Stimulated activated CD4-positive, alpha-beta T cell treated with anti-CD3 and anti-CD28 coated beads, Interleukin-12 subunit alpha, Interleukin-12 subunit beta, amount 100 ng/mL, for 24 hours (primary cell): ENCODE data around the gene SDCCAG8.

Source experiments
- DNase-seq, 2 experiments: peaks; one replicate each; pipeline ENCODE4 v3.0.0-alpha.2; 2020; ENCODE audit warnings: low read depth in 2 of 2

SDCCAG8 gene

DNA sequence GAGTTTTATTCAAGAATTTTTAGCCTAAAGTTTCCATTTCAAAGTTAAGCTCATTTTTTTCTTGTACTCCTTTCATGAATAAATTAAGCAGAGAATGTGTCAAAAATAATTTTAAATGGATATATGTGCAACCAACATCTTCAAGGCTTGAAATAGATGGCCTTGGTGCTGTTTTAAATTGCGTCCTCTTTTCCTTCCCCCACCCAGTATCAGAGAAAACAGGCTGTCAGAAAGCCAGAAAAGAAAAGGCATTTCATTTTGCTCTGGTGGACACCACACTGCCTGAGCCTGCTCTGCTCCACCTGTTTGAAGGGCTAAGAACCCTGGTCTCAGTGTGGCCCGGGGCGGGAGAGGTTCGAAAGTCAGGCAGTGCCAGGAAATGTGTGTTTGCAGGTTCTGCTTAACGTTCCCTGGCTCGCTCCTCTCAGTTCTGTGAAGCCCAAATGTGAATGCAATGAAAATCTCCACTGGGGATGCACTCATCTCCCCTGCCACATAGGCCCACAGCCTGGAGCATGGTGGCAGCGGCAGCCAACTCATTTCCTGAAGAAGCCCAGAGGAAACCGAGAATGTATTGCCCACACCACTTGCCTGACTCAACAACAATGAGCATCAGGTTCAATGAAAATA, 134.4 kb downstream of the SDCCAG8 start:
- DNase-seq, result no peak

DNA sequence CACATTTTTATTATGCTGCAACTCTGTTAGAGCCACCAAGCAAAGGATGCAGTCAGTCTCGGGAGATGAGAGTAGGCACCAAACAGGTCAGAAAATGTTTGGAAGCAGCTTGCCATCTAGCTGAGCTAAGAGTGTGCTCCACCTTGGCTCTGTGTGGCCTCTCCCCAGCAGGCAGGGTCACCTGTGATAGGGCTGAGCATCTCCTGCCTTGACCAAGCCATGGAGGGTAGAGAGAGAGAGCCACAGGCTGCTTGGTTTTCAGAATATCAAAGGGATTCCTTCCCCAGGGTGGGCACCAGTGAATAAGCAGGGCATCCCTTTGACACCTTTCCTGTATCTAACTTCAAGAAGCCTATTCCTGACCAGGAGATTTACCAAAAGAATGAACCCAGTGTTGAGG, 135.5 kb downstream of the SDCCAG8 start:
- DNase-seq, result no peak

DNA sequence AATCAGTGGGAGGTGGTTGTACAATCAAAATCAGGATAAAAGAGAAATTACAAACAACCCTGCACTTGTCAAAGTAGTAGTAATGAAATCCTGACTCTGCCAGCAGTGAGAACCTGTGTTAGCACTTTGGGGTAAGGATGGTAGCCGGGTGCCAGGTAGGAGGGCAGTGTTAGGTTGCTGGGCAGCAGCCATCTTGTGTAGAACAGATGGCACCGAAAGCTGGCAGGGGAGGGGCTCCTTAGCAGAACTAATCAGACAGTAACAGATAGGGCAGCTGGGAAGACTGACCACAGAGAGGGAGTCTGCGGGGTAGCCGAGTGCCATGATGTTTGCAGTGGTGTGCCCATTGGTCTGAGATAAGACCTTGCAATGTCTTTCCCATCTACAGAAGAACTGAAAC, 137.3 kb downstream of the SDCCAG8 start:
- DNase-seq, result no peak

DNA sequence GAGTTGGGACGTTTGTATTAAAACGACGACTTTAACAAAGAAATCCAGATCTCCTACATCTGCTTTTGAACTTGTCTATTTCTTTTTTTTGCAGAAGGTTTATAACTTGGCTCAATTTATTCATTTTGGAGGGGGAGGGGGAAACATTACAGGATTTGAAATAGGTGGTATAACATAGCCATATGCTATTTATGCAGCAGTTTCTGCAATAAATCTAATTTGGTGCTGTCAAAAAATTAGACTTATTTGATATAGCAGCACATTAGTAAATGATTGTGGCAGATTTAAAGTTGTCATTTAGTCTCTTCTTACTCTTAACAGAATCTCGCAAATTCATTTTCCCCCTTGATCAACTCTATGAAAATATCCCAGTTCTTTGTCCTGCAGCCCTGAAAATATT, 138.2 kb downstream of the SDCCAG8 start:
- DNase-seq, result no peak

DNA sequence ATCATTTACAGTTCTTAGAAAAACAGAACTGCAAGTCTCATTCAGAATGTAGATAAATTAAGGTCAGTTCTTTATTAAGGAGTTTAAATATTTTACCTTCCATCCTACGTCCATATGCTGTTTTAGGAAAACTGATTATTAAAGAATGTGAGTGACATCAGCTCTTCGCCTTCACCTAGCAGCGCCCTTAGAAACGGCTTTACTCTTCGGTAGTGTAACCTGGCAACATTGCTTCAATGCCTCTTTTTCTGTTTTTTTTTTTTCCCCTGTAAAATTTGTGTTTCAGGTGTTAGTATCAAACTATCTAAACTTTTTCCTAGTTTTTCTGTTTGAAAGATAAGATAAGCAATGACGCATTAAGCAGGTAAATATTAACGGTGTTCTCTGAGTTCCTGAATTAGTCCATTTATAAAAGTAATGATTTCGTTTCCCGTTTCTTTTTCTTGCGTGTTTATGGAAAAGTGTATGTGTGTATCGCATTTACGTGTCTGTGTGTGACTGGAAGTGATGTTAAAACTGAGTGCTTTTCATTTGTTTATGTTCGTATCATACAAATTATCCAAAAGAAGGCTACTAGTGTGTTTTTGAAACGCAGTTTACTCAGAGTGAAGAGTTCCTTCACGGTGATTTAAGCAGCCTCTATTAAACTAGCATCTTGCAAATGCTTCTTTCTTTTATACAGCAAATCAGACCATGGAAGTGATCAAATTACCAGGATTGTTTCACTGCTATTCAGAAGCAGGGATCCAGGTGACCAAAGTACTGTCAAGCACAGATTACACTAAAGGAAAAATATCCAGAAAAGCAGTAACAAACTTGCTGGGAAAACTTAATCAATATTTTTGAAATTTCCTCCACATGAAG, 139.0 kb downstream of the SDCCAG8 start:
- DNase-seq, result no peak

DNA sequence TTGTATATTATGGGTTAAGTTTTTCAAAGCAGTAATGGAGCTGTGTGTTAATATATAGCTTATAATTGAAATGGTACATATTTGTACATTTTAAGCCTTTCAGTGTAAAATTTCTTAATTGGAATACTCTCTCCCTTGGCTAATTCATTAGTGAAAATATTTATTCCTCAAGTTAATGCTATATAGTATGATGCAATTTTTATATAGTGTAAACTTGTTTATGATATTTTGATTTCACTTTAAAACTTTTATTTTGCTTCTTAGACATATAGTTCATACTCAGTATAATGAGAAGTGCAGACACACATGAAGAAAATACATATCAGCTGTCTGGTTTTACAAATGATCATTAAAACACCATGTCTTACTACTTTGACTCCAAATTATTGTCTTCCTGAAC, 140.6 kb downstream of the SDCCAG8 start:
- no peak for DNase-seq

DNA sequence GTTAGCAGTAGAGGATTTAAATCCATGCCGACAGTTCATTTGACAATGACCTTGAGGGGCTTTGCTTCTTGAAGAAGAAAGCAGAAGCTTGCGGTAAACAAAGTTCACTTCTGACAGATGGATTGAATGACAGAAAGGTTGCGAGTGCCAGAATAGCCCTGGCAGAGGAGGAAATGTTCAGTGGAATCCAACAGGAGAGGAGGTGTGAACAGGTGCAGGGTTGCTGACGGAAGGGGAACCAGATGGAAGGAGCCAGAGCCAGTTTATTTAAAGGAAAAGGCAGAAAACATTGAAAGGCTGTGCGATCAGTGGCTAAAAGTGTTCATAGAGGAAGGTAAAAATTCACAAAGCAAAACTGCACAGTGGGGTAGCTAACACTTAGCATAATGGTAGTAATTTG, 141.0 kb downstream of the SDCCAG8 start:
- no peak for DNase-seq

DNA sequence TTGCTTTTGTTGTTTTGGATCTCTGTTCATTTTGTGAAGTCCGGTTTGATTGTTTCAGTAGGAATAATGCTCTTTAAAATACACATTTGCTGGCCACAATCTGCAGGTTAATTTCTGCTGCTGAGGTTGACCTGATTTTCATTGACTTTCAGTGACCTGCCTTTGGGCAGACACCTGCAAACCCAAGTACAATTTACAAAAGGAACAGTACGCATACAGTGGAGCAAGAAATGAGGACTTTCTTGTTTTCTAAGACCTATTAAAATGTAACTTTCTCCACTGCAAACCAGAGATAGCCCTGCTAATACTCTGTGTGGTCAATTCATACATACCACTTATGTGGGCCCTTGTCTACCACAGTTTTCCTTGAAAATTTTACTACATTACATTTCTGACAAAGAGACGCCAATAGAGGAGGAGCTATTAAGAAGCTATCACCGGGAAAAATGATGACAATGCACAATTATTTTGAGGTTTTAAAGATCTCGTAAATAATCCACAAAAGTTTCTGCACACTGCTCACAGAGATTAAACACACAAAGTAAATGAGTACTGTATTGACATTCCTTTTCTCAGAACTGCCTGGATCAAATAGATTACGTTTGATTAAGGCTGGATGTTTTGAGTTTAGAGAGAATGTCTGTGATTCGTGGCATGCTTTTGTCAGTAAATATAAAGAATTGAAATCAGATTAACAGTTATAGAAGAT, 141.9 kb downstream of the SDCCAG8 start:
- no peak for DNase-seq

DNA sequence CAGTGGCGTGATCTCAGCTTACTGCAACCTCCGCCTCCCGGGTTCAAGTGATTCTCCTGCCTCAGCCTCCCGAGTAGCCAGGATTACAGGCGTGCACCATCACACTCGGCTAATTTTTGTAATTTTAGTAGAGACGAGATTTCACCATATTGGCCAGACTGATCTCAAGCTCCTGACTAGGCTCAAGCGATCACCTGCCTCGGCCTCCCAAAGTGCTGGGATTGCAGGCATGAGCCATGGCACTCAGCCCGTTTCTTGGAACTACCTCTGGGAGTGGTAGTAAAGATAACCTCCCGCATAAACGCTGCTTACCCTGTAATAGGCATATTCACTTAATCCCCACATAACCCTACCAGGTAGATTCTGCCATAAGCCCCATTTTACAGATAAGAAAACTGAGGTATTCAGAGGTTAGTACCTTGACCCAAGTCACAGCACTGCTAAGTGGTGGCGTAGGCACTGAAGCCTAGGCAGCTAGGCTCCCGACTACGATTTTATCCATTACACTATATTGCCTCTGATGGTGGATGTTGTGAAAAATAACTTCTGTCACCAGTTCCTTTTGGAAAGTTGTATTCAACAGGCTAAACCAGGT, 143.8 kb downstream of the SDCCAG8 start:
- no peak for DNase-seq

DNA sequence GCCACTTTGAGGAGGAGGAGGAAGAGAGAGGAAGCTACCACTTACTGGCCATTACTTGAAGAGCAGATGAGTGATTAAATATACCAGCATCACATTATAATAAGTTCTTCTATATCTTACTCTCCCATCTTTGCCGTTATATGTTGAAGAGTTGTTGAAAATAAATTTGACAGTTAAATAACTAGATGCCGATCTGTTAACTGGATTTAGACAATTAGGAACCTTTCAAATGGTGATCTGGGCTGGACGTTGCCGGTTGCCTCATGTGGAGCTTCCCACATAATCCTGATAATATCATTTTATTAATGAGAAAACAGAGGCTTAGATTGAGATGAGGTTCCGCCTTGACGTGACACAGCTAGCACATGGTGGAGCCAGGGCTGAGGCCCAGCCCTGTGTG, 147.0 kb downstream of the SDCCAG8 start:
- DNase-seq, result no peak

DNA sequence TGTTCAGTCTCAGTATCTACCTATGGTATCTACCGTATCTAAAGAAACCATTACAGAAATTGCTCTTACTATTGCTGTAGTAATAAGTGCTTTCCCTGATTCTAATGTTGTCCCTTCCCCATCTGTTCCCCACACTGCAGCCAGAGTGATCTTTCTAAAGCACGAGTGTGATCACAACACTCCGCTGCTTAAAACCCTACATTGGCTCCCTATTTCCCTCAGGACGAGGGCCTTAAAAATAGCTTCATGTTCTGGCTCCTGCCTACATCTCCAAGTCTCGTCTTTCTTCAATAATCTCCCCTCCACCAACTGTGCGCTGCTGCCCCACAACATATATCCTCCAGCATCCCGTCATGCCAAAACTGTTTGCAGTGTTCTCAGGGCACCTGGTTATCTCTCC, 150.6 kb downstream of the SDCCAG8 start:
- no peak for DNase-seq

DNA sequence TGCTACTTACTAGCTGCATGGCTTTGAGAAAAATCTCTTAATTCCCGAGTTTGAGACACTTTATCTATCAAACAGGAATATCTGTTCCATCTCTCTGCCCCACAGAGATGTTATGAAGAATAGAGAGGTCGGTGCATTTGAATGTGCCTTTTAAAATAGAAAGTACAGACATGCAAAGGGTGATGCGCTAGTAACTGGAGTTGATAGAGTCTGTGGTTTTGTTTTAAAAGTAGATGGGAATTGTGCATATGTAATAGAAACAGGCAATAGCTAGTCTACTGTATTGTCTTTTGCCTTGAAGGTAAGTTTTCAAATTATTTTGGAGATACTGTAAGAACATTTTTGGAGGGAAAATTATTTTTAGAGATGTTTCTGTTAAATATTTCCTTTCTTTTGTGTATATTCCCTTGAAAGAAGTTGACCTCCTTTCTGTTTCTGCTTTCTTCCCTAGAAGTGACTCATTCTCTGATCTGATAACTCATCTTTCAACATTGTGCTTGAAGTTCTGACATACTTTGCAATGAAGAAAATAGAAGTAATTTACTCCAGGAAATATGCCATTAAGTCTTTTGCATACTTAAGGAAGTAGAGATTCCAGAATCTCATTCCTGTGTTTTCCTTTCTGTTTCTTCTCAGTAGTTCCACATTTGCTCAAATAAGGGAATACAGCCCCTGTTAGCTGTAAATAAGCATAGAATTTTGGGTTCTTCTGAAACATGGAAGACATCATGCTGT, 151.6 kb downstream of the SDCCAG8 start:
- DNase-seq, result no peak

DNA sequence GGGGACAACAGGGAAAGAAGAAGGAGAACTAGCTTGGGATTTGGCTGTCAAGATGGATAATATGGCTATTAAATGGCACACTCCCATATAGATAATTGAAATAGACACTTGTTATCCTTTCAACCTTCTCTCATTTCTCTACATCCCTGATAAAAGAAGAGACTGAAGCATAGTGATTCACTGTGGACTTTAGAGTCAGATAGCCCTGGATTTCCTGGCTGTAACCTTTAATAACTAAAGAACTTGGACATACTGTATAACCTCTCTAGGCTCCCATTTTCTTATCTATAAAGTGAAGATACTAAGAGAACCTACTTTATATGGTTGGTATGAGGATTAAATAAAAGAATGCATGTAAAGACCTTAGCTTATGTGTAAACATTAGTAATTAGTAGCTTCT, 152.6 kb downstream of the SDCCAG8 start:
- no peak for DNase-seq

DNA sequence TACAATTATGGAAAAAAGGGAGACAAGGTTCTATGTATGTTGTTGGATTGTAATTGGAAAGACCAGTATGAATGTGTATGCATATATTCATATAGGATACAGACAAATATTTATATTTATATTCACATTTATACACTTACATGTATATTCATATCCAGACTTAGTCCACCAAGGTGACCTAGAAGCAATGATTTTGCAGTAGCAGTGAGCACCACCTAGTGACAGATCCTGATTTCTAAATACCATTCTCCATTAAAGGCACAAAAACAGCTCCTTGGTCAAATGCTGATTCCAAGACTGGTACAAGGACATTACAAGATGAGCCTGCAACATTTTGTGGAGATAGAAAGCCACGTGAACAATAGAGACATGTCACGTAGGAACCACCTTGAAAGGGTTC, 153.4 kb downstream of the SDCCAG8 start:
- no peak for DNase-seq

DNA sequence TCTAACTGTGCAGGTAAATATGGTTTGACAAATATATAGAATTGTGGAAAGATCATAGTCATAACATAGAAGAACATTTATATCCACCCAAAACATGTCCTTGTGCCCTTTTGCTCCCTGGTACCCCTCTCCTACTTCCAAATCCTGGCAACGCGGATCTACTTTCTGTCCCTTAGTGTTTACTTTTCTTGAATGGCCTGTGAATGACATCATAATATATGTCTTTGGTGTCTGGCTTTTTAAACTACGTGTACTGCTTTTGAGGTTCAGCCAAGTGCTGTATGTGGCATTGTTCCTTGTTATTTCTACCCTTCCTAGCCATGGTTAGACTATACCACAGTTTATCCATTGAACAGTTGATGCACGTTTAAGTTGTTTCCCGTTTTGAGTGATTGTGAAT, 155.6 kb downstream of the SDCCAG8 start:
- no peak for DNase-seq

DNA sequence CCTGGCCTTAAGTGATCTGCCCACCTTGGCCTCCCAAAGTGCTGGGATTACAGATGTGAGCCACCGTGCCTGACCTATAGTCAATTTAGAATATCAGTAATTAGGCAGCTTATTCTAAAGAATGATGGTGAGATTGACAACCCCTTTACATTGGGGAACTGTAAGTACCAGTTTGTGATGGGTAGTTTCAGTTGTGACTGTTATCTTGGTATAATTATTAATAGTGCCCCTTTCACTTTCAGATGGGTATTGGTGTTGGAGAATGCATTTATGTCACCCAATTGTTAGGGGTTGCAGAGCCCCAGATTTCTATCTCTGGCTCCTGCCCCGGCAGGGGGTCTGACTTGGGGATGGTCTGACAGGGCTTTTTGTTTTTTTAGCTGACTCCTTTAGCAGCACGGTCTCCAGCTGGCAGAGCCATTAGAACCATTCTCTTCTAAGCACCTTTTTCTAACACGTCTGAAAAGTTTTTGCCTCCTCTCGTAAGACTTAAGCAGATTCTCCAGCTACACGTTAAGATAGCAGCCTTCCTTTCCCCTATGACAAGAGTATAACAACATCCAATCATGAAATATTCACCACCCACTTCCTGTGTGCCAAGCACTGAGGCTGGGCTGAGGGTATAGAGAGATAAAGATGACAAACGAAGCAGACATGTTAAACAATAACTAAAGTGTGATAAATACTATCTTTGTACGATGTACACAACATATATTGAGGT, 157.8 kb downstream of the SDCCAG8 start:
- no peak for DNase-seq

DNA sequence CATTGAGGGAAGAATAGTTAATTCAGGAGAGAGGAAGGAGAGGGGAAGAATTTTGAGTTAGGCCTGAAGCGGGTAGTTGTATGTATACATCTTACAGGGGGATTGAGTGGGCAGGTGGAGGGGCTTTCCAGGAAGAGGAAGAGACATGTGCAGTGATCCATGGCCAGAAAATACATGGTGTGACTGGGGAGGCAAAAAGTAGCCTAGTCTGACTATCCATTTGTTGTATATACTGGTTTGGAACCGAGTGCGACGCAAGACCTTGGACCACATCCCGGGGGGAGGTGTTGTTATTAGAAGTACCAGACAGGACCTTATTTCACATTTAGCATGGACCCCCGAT, 158.3 kb downstream of the SDCCAG8 start:
- no peak for DNase-seq

DNA sequence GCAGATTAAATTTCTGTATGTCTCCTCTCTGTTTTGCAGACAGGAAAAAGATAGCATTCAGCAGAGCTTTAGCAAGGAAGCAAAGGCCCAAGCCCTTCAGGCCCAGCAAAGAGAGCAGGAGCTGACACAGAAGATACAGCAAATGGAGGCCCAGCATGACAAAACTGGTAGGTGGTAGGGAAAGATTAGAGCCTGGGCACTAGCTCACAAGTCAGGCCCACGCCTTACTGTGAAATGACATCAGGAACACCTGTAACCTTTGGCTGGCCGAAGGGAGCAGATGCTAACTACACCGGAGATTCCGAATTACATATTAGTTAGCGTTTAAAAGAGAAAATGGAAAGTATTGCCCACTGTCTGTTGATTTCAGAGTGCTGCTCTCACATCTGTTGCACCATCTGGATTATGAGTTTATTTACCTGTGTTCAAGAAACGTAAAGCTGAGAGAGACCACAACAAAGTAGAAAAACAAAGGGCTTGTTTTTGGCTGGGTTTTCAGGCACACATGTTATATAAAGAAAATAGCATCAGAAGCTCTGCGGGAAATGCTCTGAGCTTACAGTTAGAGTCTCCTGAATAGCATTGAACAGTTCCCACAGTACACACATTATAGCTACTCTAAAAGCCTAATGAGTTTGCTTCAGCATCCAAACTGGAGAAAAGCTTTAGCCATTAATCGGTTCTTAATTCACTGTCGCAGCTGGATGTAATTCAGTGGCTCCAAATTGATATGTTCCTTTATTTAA, 160.0 kb downstream of the SDCCAG8 start:
- no peak for DNase-seq

DNA sequence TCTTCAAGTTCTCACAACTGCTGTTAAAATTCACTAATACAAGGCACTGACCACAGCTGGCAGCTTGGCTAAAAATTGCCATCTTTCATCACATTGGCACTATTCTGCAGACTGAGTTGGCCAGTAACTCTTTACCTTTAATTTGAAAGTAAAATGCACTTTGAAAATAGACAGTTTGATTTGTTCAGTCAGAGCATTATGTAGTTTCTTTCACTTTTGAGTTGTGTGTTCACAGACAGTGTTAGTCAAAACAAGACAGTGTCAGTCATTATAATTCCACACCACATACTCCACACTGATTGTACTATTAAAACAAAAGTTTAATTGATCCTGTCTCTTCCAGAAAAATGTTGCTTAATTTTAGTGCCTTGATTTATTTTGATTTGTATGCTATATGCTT, 160.7 kb downstream of the SDCCAG8 start:
- DNase-seq, result no peak
